IMR-90 (cell line): Measurements from ENCODE around the gene XRCC4. TPM values are rescaled to one million over a fixed set of nuclear protein-coding genes. Genes with fewer than 3 reads are reported as not detected.

Experiments used
- ATAC-seq: fragments of 200-7000 bp; cut with Tn5 transposase; 2 replicates; pipeline ENCODE4 v1.9.1; 2020; ENCODE audit warnings: low read depth, mild to moderate bottlenecking, moderate library complexity
- BruUV-seq: library from RNA; stranded (reverse); fragments of 400-500 nt; replicated peaks from 2 replicates; lab custom pipeline; 2021; lab: Mats Ljungman, UMichigan
- CTCF ChIA-PET: fragments of 300-600 bp; formaldehyde crosslinking; extraction: SDS; loops from one replicate; lab custom pipeline; 2021; ENCODE audit warnings: antibody characterized with exemption; lab: Yijun Ruan, JAX
- POLR2A ChIA-PET: fragments of 300-600 bp; sonication (Branson Sonifier 250); formaldehyde crosslinking; loops from one replicate; lab custom pipeline; 2022; ENCODE audit warnings: antibody characterized with exemption; ENCODE audit not compliant: unreplicated experiment; lab: Charles Lee
- DNase-seq: peaks from one replicate; pipeline ENCODE4 v3.0.0; 2013
- H2AFZ ChIP-seq: replicated peaks from 2 replicates; pipeline ENCODE3; 2013; ENCODE audit warnings: low read length, mild to moderate bottlenecking; ENCODE audit not compliant: poor library complexity
- H2AK5ac ChIP-seq: 2 replicates; pipeline ENCODE4 v1.6.1; 2013; ENCODE audit warnings: low read depth, low read length, inconsistent platforms
- H2AK9ac ChIP-seq: replicated peaks from 2 replicates; pipeline ENCODE3; 2013; ENCODE audit warnings: mild to moderate bottlenecking, low read depth, low read length, moderate library complexity; ENCODE audit not compliant: poor library complexity
- H2BK120ac ChIP-seq: 2 replicates; pipeline ENCODE4 v1.6.1; 2013; ENCODE audit warnings: low read depth, low read length, inconsistent platforms
- H2BK15ac ChIP-seq: 3 replicates; pipeline ENCODE4 v1.6.1; 2013; ENCODE audit warnings: low read depth, low read length, inconsistent platforms
- H2BK20ac ChIP-seq: 2 replicates; pipeline ENCODE4 v1.6.1; 2013; ENCODE audit warnings: low read depth, mild to moderate bottlenecking, inconsistent platforms, low read length, moderate library complexity
- H2BK5ac ChIP-seq: 2 replicates; pipeline ENCODE4 v1.6.1; 2013; ENCODE audit warnings: mild to moderate bottlenecking, low read depth, low read length, inconsistent platforms; ENCODE audit not compliant: poor library complexity, severe bottlenecking
- H3K14ac ChIP-seq: replicated peaks from 2 replicates; pipeline ENCODE4 v1.6.1; 2013; ENCODE audit warnings: low read depth, low read length, inconsistent platforms
- H3K18ac ChIP-seq: 2 replicates; pipeline ENCODE4 v1.6.1; 2013; ENCODE audit warnings: low read depth, low read length, control low read depth
- H3K23ac ChIP-seq: 2 replicates; pipeline ENCODE4 v1.6.1; 2013; ENCODE audit warnings: low read depth, low read length, inconsistent platforms
- H3K27ac ChIP-seq: 2 replicates; pipeline ENCODE4 v1.5.1; 2013; ENCODE audit warnings: mild to moderate bottlenecking, control low read depth, low read length; ENCODE audit not compliant: insufficient read depth
- H3K27me3 ChIP-seq: 2 replicates; pipeline ENCODE4 v1.6.1; 2013; ENCODE audit warnings: low read length; ENCODE audit not compliant: control insufficient read depth, insufficient read depth
- H3K36me3 ChIP-seq: 2 replicates; pipeline ENCODE4 v1.6.1; 2013; ENCODE audit warnings: low read length, mixed read lengths; ENCODE audit not compliant: control insufficient read depth, insufficient read depth
- H3K4ac ChIP-seq: 2 replicates; pipeline ENCODE4 v1.6.1; 2013; ENCODE audit warnings: low read depth, low read length, inconsistent platforms
- H3K4me1 ChIP-seq: 2 replicates; pipeline ENCODE4 v1.6.1; 2013; ENCODE audit warnings: low read length, mixed read lengths; ENCODE audit not compliant: control insufficient read depth, insufficient read depth
- H3K4me2 ChIP-seq: 2 replicates; pipeline ENCODE4 v1.6.1; 2013; ENCODE audit warnings: low read depth, mild to moderate bottlenecking, control low read depth, low read length, moderate library complexity
- H3K4me3 ChIP-seq: 2 replicates; pipeline ENCODE4 v1.5.1; 2013; ENCODE audit warnings: low read depth, mild to moderate bottlenecking, control low read depth, low read length, moderate library complexity; ENCODE audit not compliant: insufficient read depth
- H3K56ac ChIP-seq: 2 replicates; pipeline ENCODE4 v1.6.1; 2013; ENCODE audit warnings: low read length, inconsistent platforms; ENCODE audit not compliant: insufficient read depth; ENCODE audit errors: extremely low read depth
- H3K79me1 ChIP-seq, 2 experiments: 2 replicates each; pipeline ENCODE4 v1.6.1; 2013; ENCODE audit warnings: low read length in 2 of 2, inconsistent platforms in 1 of 2, low read depth in 1 of 2
- H3K9ac ChIP-seq: 2 replicates; pipeline ENCODE4 v1.6.1; 2013; ENCODE audit warnings: low read depth, low read length, control low read depth
- H3K9me1 ChIP-seq: 2 replicates; pipeline ENCODE4 v1.6.1; 2013; ENCODE audit warnings: low read length, inconsistent platforms; ENCODE audit not compliant: insufficient read depth
- H3K9me3 ChIP-seq: 2 replicates; pipeline ENCODE4 v1.6.1; 2013; ENCODE audit warnings: low read length; ENCODE audit not compliant: control insufficient read depth, insufficient read depth
- H4K20me1 ChIP-seq: 2 replicates; pipeline ENCODE4 v1.6.1; 2013; ENCODE audit warnings: low read length, inconsistent platforms; ENCODE audit not compliant: insufficient read depth
- H4K5ac ChIP-seq: 2 replicates; pipeline ENCODE4 v1.6.1; 2013; ENCODE audit warnings: mild to moderate bottlenecking, low read depth, low read length, control low read depth
- H4K8ac ChIP-seq, 2 experiments: 2 replicates each; pipeline ENCODE4 v1.6.1; 2013; ENCODE audit warnings: low read depth in 2 of 2, low read length in 2 of 2, control low read depth in 1 of 2, inconsistent platforms in 1 of 2
- H4K91ac ChIP-seq: 2 replicates; pipeline ENCODE4 v1.6.1; 2013; ENCODE audit warnings: low read depth, low read length, inconsistent platforms; ENCODE audit not compliant: insufficient read depth
- BHLHE40 ChIP-seq: fragments of 150-350 bp; IDR thresholded peaks from 2 replicates; pipeline ENCODE4 v1.6.1; 2016; ENCODE audit warnings: mild to moderate bottlenecking, low read depth, low read length
- CHD1 ChIP-seq: IDR thresholded peaks from 2 replicates; pipeline ENCODE4 v1.6.1; 2012; ENCODE audit warnings: low read depth, low read length, improper control_type of control experiment
- FOS ChIP-seq: fragments of 150-350 bp; IDR thresholded peaks from 2 replicates; pipeline ENCODE4 v1.6.1; 2016; ENCODE audit warnings: low read depth, low read length
- MAFK ChIP-seq: IDR thresholded peaks from 2 replicates; pipeline ENCODE4 v1.6.1; 2012; ENCODE audit warnings: low read depth, low read length, improper control_type of control experiment
- MXI1 ChIP-seq: IDR thresholded peaks from 2 replicates; pipeline ENCODE4 v1.6.1; 2012; ENCODE audit warnings: low read depth, mild to moderate bottlenecking, low read length, moderate library complexity, borderline replicate concordance
- POLR2A ChIP-seq: IDR thresholded peaks from 2 replicates; pipeline ENCODE4 v1.6.1; 2012; ENCODE audit warnings: mild to moderate bottlenecking, low read depth, low read length
- RAD21 ChIP-seq: IDR thresholded peaks from 2 replicates; pipeline ENCODE4 v1.6.1; 2012; ENCODE audit warnings: low read length, improper control_type of control experiment
- RFX5 ChIP-seq: IDR thresholded peaks from 2 replicates; pipeline ENCODE4 v1.8.0; 2012; ENCODE audit warnings: low read depth, mild to moderate bottlenecking, low read length, moderate library complexity
- SMC3 ChIP-seq: fragments of 150-350 bp; IDR thresholded peaks from 2 replicates; pipeline ENCODE4 v1.6.1; 2016; ENCODE audit warnings: low read depth, mild to moderate bottlenecking, antibody characterized with exemption, low read length, moderate library complexity
- WGBS, 2 experiments: methylation state at CpG; one replicate each; pipeline versions ENCODE4 v1.1.5 to v1.1.7; 2013; ENCODE audit warnings: missing lambda C conversion rate in 2 of 2; ENCODE audit not compliant: insufficient read length in 1 of 2; ENCODE audit errors: extremely low coverage in 2 of 2; 5-methylcytosine and 5-hydroxymethylcytosine counted together
- dilution Hi-C: fragments of 300-500 bp; cut with HindIII; formaldehyde crosslinking; loops from one replicate; pipeline ENCODE4 v1.14.3; 2018; ENCODE audit warnings: low sequenced_read_pairs; ENCODE audit not compliant: unreplicated experiment
- in situ Hi-C: fragments of 300-500 bp; cut with MboI; formaldehyde crosslinking; loops from 3 replicates; pipeline ENCODE4 v1.14.3; 2019; ENCODE audit warnings: low sequenced_read_pairs, inconsistent platforms, mixed read lengths
- intact Hi-C: fragments of 100-400 bp; cut with micrococcal nuclease; formaldehyde crosslinking; loops from 2 replicates; pipeline ENCODE4 v1.10.0; 2022
- polyA plus RNA-seq, 3 experiments: library from polyadenylated mRNA; depleted of rRNA; stranded (reverse); fragments of >200 nt; gene quantifications; 2 replicates each; pipeline ENCODE4 v1.2.3, GENCODE V29; 2012; ENCODE audit warnings: low replicate concordance in 1 of 3
- total RNA-seq: library from RNA; depleted of rRNA; stranded (reverse); fragments of >200 nt; gene quantifications from 2 replicates; pipeline ENCODE4 v1.2.3, GENCODE V29; 2012
- TF ChIP-seq, protein P1 (sequence below): conservative IDR thresholded peaks from 2 replicates; pipeline ENCODE4 v1.5.1; 2012; ENCODE audit warnings: mild to moderate bottlenecking, low read depth, low read length, improper control_type of control experiment
- TF ChIP-seq, protein P2 (sequence below): fragments of 150-350 bp; IDR thresholded peaks from 2 replicates; pipeline ENCODE4 v1.6.1; 2017; ENCODE audit warnings: mild to moderate bottlenecking, antibody characterized with exemption, low read length, low read depth
- TF ChIP-seq, protein P3 (sequence below): fragments of 150-350 bp; IDR thresholded peaks from 2 replicates; pipeline ENCODE4 v1.6.1; 2016; ENCODE audit warnings: low read depth, mild to moderate bottlenecking, low read length, moderate library complexity, borderline replicate concordance

XRCC4 gene
- total and polyA plus RNA-seq, 2 of the 4 experiments (the other 2 are of a cell fraction), result 3.5 to 4.7 TPM

DNA sequence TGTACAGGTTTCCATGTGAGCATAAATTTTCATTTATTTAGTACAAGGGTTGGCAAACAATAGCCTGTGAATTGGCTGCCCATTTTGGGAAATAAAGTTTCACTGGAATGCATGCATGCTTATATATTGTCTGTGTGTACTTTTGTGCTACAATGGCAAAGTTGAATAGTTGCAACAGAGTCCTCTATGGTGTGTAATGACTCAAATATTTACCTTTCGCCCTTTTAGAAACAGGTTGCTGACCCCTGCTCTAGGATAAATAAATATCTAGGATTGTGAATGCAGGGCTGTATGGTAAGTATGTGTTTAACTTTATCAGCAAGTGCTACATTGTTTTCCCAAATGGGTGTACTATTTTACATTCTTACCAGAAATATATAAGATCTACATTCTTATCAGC, 47.2 kb downstream of the XRCC4 start:
- Histone ChIP-seq H3K27ac (no peak overlapping the region), H2AFZ (no peak overlapping the region), H3K79me1 (no peaks in the 10 kb centered on the region), H2AK9ac (no peak overlapping the region), H2BK5ac (no peak overlapping the region), H3K27me3 (no peaks in the 10 kb centered on the region), H3K4ac (no peak overlapping the region), H2BK15ac (no peak overlapping the region), H3K23ac (no peak overlapping the region), H3K4me1 (no peaks in the 10 kb centered on the region), H3K18ac (no peak overlapping the region), H3K4me3 (no peak overlapping the region), H3K9ac (no peak overlapping the region), H4K8ac (no peak overlapping the region), H3K36me3 (no peaks in the 10 kb centered on the region), H3K9me1 (no peaks in the 10 kb centered on the region), H2BK120ac (no peak overlapping the region), H4K5ac (no peak overlapping the region), H2BK20ac (no peak overlapping the region), H4K20me1 (no peaks in the 10 kb centered on the region), H3K56ac (no peak overlapping the region), H3K9me3 (no peaks in the 10 kb centered on the region), H2AK5ac (no peak overlapping the region), H4K91ac (no peak overlapping the region), H3K4me2 (no peak overlapping the region), H3K14ac (no peak overlapping the region)
- intact Hi-C loops (no loop called here), dilution Hi-C loops (no loop called here), in situ Hi-C loops (no loop called here)
- BruUV-seq, result no TSS peak
- CTCF ChIA-PET, result no interaction called here
- DNase-seq (no peak), ATAC-seq (no peak)
- TF ChIP-seq FOS (no peak), CHD1 (no peak), MXI1 (no peak), RAD21 (no peak), POLR2A (no peak), RFX5 (no peak), SMC3 (no peak), MAFK (no peak), BHLHE40 (no peak)
- TF ChIP-seq, protein P1, sequence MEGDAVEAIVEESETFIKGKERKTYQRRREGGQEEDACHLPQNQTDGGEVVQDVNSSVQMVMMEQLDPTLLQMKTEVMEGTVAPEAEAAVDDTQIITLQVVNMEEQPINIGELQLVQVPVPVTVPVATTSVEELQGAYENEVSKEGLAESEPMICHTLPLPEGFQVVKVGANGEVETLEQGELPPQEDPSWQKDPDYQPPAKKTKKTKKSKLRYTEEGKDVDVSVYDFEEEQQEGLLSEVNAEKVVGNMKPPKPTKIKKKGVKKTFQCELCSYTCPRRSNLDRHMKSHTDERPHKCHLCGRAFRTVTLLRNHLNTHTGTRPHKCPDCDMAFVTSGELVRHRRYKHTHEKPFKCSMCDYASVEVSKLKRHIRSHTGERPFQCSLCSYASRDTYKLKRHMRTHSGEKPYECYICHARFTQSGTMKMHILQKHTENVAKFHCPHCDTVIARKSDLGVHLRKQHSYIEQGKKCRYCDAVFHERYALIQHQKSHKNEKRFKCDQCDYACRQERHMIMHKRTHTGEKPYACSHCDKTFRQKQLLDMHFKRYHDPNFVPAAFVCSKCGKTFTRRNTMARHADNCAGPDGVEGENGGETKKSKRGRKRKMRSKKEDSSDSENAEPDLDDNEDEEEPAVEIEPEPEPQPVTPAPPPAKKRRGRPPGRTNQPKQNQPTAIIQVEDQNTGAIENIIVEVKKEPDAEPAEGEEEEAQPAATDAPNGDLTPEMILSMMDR, result no peak
- TF ChIP-seq, protein P2, sequence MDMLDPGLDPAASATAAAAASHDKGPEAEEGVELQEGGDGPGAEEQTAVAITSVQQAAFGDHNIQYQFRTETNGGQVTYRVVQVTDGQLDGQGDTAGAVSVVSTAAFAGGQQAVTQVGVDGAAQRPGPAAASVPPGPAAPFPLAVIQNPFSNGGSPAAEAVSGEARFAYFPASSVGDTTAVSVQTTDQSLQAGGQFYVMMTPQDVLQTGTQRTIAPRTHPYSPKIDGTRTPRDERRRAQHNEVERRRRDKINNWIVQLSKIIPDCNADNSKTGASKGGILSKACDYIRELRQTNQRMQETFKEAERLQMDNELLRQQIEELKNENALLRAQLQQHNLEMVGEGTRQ, result no peak
- TF ChIP-seq, protein P3, sequence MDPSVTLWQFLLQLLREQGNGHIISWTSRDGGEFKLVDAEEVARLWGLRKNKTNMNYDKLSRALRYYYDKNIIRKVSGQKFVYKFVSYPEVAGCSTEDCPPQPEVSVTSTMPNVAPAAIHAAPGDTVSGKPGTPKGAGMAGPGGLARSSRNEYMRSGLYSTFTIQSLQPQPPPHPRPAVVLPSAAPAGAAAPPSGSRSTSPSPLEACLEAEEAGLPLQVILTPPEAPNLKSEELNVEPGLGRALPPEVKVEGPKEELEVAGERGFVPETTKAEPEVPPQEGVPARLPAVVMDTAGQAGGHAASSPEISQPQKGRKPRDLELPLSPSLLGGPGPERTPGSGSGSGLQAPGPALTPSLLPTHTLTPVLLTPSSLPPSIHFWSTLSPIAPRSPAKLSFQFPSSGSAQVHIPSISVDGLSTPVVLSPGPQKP, result no peak
- POLR2A ChIA-PET, result no interaction called here
- WGBS, 2 experiments, result no CpG with 5 or more reads among the region's 1 CpG
